ENCODE measurements around the gene ABHD2.
A peak's percentile ranks its signal among the peaks of the same experiment; 100 is the strongest.
"Not testable (repeated sequence)": the region's sequence is repeated elsewhere in the genome, so short reads cannot be mapped to it uniquely, and the experiment has no call there.

The ABHD2 gene

GRCh38 chr15:89140595-89140994, 52.3 kb downstream of the ABHD2 start:
- no peak for DNase-seq

GRCh38 chr15:89141159-89141558, 52.9 kb downstream of the ABHD2 start:
- not testable (repeated sequence) for DNase-seq

- peak; percentile 46 for DNase-seq
These were observed 53.6 kb downstream of the ABHD2 start for GRCh38 chr15:89141885-89142284.

- DNase-seq: no peak
These were observed 54.2 kb downstream of the ABHD2 start for GRCh38 chr15:89142423-89142822.

GRCh38 chr15:89143503-89144162, 55.4 kb downstream of the ABHD2 start:
- peak; percentile 48 for DNase-seq

- no peak for DNase-seq
These were observed 56.2 kb downstream of the ABHD2 start for GRCh38 chr15:89144491-89144890.

- DNase-seq: no peak
These were observed 58.1 kb downstream of the ABHD2 start for GRCh38 chr15:89146366-89146765.

GRCh38 chr15:89148126-89148525, 59.9 kb downstream of the ABHD2 start:
- no peak for DNase-seq

- DNase-seq: peak; percentile 20
These were observed 61.3 kb downstream of the ABHD2 start for GRCh38 chr15:89149501-89150101.

GRCh38 chr15:89150287-89150686, 62.0 kb downstream of the ABHD2 start:
- peak; percentile 69 for DNase-seq

- peak; percentile 94 for DNase-seq
These were observed 62.8 kb downstream of the ABHD2 start for GRCh38 chr15:89150762-89151664.

GRCh38 chr15:89155122-89155521, 66.9 kb downstream of the ABHD2 start:
- no peak for DNase-seq

GRCh38 chr15:89155656-89156055, 67.4 kb downstream of the ABHD2 start:
- no peak for DNase-seq

GRCh38 chr15:89157061-89157460, 68.8 kb downstream of the ABHD2 start:
- no peak for DNase-seq

GRCh38 chr15:89157918-89158564, 69.8 kb downstream of the ABHD2 start:
- no peak for DNase-seq

GRCh38 chr15:89161666-89162065, 73.4 kb downstream of the ABHD2 start:
- no peak for DNase-seq

- no peak for DNase-seq
These were observed 75.2 kb downstream of the ABHD2 start for GRCh38 chr15:89163271-89164055.

GRCh38 chr15:89164712-89165211, 76.5 kb downstream of the ABHD2 start:
- no peak for DNase-seq

- no peak for DNase-seq
These were observed 77.4 kb downstream of the ABHD2 start for GRCh38 chr15:89165677-89166076.

- DNase-seq: peak; percentile 45
These were observed 79.3 kb downstream of the ABHD2 start for GRCh38 chr15:89167267-89168176.

- no peak for DNase-seq
These were observed 80.1 kb downstream of the ABHD2 start for GRCh38 chr15:89168316-89168833.
